GM19193 (cell line): ENCODE results near the gene COL4A6.

Source experiments
- POLR2A ChIP-seq: IDR thresholded peaks from 4 replicates; pipeline ENCODE4 v1.6.1; 2011; ENCODE audit not compliant: insufficient read depth, insufficient read length; ENCODE audit errors: extremely low read depth

COL4A6 gene

GRCh38 chrX:108309144-108309543 lies 129.1 kb downstream of the COL4A6 start:
- TF ChIP-seq POLR2A, result no peak

DNA sequence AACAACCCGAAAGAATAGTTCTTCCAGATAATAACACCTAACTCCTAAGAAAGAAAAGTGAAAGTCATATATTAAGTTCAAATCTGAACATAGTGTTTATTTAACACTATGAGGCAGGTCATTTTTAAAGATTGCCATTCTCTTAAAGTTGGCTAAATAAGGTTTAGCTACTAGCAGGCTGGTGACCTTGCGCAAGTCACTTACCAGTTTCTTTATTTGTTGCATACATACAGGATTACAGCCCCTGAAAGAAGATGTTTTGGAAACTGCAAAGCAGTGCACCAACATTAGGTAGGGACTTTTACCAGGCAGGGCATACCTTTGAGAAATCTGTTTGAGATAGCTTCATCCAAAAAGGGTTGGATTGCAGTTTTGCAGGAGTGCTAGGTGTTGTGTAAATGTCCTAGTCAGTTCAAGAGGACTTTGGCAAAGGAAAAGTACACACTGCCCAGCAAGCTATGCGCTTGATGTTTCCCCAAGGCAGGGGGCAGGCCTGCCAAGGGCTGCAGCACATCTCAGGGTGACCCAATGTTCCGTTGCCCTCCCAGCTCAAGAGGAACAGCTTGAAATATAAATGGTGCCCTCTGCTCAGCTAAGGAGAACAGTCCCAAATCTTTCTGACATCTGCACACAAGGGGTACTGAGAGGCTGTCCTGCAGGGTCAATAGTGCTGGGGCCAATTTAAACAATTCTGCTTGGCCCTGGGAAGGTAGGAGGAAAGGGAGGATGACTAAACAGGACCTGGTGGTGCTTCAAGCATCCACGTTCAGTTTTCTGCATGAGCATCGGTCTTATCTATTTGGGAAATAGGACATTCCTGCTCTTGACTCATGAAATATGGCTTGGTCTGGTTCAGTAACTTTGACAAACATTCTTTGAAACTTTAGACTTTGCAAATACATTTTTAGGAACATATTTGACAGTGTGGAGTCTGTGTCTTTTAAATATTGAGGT lies 130.8 kb downstream of the COL4A6 start:
- no peak for TF ChIP-seq POLR2A

- TF ChIP-seq POLR2A, result no peak
Measured at GRCh38 chrX:108306086-108306485, 132.1 kb downstream of the COL4A6 start.

DNA sequence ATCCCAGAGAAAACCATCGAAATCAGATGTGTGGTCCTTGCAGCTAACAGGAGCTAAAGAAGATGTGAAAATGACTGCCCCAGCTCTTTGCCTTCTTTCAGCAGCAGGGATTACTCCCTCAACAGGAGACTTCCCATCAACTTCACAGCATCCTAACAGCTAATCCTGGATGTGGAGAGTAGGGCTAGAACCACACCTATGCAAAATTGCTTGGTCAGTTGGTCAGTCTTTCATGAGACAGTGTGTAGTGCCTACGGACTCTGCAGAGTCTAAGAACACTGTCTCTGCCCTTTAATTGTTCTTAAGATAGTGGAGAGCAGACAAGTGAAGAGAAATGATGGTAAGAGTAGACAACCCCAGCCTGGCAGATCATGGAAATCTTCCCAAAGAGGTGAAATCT lies 133.5 kb downstream of the COL4A6 start:
- no peak for TF ChIP-seq POLR2A

- no peak for TF ChIP-seq POLR2A
Measured at GRCh38 chrX:108304210-108304609, 134.0 kb downstream of the COL4A6 start.

DNA sequence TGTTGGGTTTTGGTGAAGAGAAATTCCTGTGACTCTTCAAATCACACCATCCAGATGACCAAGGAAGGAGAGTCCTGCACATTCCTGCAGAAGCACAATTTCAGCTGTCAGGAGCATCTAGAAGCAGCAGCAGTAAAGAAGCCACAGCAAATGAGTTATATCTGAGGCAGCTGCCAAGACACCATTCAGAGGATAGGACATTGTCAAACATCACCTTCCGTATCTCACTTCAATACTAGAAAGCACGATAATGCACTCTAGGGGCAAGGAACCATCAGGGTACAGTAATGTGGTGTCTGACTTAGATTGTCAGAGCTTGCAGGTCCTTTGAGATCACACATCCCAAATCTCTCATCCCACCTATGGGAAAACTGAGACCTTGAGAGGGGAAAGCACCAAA lies 134.5 kb downstream of the COL4A6 start:
- no peak for TF ChIP-seq POLR2A

GRCh38 chrX:108299704-108300103 lies 138.5 kb downstream of the COL4A6 start:
- TF ChIP-seq POLR2A, result no peak

GRCh38 chrX:108299101-108299591 lies 139.1 kb downstream of the COL4A6 start:
- no peak for TF ChIP-seq POLR2A

GRCh38 chrX:108298165-108298602 lies 140.0 kb downstream of the COL4A6 start:
- TF ChIP-seq POLR2A, result no peak

- no peak for TF ChIP-seq POLR2A
Measured at GRCh38 chrX:108297290-108297689, 140.9 kb downstream of the COL4A6 start.

DNA sequence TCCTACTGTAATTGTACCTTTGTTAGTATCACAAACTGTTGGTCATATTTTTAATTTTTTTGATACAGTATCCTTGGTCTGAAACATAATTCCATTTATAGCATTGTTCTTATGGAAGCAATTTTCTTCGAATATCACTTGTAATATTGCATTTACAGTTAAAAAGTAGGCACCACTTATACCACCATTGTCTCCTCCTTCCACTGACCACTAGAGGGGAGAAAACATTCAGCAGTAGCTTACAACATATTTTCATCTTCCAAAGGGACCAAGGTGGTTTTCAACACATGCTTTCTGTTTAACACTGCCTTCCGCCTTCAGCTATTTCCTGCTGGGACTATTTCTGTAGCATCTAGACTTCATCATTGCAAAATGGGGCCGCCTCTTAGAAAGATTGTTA lies 146.2 kb downstream of the COL4A6 start:
- TF ChIP-seq POLR2A, result no peak

DNA sequence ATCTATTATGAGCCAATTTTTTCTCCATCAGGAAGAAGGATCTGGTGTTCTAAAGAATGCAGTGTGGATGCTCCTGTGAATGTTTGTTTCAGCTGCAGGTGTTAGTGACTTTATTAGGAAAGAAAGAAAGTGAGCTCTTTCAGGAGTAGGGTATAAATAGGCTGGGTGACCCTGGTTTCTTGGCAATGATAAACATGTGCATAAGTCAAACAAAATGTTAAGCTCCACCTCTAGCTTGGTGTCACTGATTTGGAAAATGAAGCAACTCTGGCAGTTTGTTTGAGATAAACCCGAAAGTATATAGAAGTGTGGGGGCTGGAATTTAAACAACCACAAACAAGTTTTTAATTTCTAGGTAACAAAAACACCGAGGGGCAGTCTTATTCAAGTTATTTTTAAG lies 152.3 kb downstream of the COL4A6 start:
- no peak for TF ChIP-seq POLR2A

GRCh38 chrX:108285356-108285755 lies 152.9 kb downstream of the COL4A6 start:
- TF ChIP-seq POLR2A, result no peak

DNA sequence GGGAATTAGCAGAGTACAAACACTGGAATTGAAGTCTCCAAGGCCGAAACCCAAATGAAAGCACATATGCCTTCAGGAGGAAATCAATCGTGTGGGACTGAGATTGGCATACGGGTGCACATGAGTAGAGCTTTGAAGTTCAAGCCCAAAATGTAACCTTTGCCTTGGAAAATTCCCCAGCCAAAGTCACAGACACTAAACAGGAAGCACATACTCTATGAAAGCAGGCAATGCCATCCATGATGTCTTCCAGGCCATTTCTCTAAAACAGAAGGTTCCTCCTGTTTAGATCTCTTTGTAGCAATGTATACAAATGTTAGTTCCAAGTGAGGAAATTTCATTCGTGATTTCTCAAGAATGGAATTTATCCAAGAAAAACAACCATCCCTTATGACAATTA lies 162.5 kb downstream of the COL4A6 start:
- TF ChIP-seq POLR2A, result no peak

DNA sequence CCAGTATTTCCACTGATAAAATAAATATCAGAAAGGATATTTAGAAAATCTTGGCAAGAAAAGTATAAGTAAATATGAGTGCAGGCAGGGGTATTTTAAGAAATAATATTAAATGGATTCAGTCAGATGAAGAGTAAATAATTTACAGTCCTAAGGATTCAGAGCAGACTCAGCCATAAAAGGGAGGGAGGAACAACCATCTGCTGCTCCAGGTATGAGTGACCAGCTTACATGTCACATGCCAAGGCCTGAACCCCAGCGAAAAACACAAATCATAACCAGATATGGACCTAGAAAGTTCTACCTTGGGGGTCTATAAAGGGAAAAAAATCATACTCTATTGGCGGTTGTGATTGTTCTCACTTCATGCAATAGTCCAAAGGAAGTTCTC lies 166.8 kb downstream of the COL4A6 start:
- TF ChIP-seq POLR2A, result no peak

DNA sequence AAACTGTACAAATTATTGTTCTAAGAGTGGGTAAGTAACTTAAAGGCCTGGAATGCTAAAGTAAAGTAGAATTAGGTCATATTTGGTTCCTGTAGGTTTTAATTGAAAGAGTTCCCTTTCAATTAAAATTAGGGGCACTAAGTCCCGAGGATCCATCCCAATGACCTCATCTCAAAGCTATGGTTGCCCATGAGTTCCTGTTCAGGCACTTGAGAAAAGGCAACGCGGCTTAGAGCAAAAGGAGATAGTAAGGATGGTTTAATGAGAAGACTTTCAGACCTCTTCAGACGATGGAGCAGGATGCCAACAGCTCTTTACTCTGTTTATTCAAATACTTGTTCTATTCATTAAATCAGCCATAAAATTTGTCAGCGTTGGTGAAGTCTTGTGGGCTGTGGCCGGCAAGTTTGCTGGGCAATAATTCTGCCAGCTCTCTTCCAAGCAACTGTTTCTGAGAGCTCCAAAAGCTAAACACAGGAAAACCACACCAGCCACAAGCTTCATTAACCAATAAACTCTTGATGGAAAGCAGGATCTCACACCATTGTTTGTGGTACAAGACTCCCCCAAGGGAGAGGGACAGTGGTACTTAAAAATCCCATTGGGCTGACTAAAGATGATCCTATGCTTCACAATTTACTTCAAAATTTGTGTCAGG lies 167.4 kb downstream of the COL4A6 start:
- no peak for TF ChIP-seq POLR2A
